HG02571 (cell line): ENCODE data around the gene NEUROD6.

Experiments used
- ATAC-seq: cut with Tn5 transposase; IDR thresholded peaks from one replicate; pipeline ENCODE4 v1.9.1; 2021; ENCODE audit warnings: mild to moderate bottlenecking, moderate library complexity; ENCODE audit not compliant: unreplicated experiment

The NEUROD6 gene

DNA sequence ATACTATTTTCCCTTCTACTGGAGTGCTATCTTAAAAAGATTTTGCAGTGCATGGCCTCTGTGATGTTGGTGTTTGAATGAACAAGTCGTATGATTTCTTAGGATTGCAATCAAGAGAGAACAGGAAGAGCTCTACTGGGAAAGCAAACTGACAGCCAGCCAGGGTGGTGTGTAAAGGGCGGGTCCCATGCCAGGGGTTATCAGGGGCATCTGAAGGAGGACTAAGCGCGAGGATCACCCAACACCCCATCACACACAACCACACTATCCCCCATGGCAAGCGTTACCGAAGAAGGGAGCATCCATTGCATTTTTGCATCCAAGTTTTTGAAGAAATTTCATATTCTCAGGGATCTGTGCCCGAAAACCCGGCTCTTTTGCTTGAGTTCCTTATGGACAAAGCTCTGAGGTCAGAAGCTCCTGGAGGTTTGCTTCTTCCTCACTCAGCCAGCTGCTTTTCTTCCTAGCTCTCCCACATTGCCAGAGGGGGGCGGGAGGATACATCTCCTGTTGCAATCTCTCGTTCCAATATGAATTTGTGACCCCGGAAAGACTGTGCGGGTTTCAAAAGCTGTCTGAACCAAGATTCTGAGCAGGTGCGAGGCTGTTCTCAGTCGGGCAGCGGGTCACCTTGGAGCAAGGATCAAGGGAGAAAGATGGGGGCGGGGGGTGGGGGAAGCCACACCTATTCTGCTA, 5.2 kb downstream of the NEUROD6 start:
- no peak for ATAC-seq

DNA sequence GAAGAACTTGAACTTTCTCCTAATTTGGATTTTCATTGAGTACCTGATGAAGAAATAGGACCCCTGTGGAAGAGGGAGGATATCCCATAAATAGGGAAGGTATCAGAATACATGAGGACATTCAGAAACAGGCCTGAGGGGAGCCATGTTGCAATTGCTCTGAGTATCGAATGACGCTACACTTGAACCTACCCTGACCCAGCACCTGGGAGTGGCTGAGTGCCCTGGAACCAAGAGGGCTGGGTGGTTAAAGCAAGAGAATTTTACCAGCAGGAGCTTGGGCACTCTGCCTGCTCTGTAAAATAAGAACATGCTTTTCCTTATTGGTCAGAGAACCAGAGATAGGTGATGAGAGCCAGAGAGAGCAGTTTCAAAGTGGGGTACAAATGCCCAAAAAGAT, 7.2 kb downstream of the NEUROD6 start:
- ATAC-seq, result no peak

DNA sequence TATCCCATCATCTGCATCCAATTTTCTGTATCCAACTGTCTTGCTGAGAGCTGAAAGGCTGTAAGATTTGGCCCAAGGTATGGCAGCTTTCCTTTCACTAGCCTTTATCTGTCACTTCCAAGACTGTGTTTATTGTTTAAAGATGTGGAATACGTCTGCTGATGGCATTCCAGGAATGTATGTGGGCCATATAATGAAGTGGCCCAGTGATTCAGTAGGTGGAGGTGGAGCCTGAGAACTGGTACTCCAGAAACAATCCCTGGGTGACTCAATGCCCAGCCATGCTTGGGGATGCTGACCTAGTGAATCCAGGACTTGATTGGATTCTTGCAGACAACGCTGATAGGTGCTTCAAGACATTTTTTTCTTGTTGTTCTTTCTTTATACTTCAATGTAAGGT, 13.5 kb downstream of the NEUROD6 start:
- no peak for ATAC-seq

DNA sequence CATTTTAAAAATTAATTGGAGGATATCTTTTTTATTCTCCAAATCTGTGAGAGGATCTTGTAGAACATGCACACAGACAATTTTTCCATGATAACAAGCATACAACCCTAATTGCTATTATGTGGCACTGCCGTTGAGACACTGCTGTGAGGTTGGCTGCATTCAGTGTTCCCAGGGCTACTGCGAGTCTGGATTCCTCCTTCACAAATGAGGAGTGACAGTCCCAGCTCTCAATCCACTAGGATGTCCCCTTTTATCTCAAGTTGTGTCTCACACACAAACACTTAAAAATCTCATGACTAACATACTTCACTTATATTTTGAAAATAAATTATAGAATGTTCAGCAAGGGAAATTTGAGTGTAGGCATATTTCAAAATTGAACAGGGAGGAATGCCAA, 14.1 kb downstream of the NEUROD6 start:
- ATAC-seq, result no peak

DNA sequence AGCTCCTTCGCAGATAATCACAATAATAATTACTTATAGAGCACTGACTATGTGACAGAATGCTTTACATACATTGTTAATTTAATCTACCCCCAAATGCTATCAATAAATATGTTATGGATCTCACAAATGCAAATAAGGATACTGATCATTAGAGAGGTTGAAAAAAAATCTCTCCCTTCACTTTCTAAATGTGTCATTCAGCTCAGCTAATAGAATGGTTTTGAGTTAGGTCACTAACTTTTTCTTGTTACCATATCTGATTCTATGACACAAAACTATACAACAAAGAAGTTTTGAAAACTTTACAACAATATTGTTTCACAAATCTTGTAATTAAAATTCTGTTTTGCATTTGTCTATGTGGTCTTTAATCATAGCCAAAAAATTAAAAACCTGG, 17.4 kb downstream of the NEUROD6 start:
- no peak for ATAC-seq

GRCh38 chr7:31320675-31321074, 19.9 kb downstream of the NEUROD6 start:
- ATAC-seq, result no peak

DNA sequence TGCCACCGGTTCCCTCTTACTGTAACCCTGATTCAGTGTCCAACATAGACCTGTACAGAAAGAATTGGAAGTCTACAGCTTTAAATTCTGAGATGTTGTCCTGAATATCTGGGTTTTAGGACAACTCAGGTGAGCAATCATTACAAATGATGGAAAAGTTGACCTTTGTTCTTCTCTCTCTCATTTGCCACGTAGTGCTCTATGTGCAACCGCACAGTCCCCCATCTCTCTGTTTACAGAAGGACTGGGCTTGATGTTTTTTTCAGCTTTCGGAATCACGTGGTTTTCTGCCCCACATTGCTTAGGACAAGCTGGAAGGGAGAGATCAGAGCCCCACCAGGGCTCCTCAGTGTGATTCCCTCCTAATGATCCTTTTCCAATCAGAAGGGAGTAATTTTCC, 22.2 kb downstream of the NEUROD6 start:
- ATAC-seq, result no peak

- ATAC-seq, result no peak
Measured at GRCh38 chr7:31316876-31317275, 23.6 kb downstream of the NEUROD6 start.

DNA sequence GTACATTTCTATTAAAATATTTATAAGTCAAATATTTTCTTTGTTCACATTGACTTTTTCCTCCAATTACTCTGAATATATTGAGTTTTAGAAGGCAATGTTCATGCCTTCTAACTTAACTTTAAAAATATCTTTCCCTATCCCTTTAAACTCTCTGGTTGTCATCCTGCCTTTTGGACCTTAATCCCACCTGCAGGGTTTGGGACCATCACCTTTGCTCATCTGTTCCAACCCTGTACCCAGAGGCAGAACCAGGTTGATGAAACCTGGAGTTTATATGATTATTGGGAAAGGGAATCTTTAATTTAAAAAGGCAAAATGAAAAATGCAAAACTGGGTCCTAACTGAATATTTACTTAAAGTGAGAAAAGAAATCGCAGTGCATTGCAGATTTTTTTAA, 24.8 kb downstream of the NEUROD6 start:
- no peak for ATAC-seq

- ATAC-seq, result no peak
Measured at GRCh38 chr7:31314781-31315180, 25.7 kb downstream of the NEUROD6 start.

GRCh38 chr7:31312889-31313288, 27.6 kb downstream of the NEUROD6 start:
- ATAC-seq, result no peak

DNA sequence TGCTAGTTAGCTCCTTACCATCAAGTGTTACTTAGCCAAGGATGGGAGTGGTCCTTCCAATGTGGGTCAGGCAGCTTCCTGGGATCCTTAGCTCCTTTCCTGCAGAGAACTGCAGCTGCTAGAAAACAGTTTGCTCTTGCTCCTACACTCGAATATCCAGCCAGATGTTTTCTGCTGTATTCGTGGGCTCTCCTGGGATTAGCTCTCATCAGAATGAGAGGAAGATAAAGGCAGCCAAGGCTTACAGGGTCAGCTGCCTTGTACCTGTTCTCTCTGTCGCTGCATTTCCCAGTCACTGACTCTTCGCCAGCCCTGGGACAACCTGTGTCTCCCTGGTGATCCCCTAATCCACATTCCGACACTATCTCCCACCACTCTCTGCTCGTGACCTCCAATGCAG, 29.0 kb downstream of the NEUROD6 start:
- ATAC-seq, result no peak

DNA sequence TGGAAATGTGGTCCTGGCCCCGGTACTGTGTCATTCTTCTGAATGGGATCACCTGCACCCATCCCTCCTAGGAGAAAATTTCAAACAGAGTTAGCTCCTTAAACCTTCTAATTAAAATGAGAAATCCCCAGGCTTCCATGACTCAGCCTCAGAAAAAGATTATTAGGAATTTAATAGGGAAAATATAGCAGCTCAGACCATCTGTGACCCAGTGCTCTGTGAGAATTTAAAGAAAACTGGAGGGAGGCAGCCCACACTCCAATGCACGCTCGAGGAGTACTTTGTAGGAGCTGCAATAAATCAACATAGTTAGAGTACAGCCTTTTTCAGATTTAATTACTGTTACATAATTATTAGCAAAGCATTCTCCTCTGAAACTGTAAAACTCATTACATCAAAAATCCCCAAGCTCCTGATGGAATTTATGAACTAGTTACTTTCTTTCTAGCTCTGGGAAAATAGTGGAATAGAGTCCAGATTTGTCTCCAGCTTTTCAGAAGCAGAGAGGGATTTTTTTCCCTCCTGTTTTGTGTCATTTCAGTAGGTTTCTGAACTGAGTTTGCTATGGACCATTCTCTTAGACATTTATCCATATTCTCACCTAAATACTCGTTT, 30.1 kb downstream of the NEUROD6 start:
- no peak for ATAC-seq

GRCh38 chr7:31309407-31309806, 31.1 kb downstream of the NEUROD6 start:
- no peak for ATAC-seq

DNA sequence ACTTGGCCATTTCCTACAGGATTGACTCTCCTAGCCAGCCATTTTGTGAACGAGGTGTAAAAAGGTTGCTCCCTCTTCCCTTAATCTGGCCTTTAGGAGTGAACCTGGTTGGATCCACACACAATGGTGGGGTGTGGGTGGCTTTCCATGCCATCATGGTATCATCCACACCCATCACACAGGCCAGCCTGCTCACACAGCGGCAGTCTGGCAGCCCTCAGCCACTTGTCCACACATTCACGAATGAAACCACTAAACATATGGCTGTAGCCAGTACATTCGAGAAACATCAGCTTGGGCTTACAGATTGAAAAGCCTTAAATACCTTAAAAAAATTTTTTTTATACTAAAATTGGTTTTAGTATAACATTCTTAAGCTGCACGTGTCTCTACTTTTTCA, 31.9 kb downstream of the NEUROD6 start:
- ATAC-seq, result no peak

GRCh38 chr7:31307972-31308371, 32.6 kb downstream of the NEUROD6 start:
- ATAC-seq, result no peak

DNA sequence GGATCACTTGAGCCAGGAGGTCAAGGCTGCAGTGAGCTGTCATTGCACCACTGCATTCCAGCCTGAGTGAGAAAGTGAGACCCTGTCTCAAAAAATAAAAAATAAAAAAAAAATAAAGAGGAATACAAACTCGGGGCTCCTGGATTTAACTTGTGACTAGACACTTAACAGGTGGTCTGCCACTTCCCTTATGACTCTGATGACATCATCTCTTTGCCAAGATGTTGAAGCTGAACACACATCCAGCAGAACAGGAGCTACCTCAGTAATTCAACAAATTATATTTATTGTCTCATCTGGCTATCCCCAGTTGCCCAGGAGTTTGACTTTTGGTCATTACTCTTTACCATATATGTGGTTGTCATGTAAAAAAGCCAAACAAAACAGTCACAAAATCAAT, 35.3 kb downstream of the NEUROD6 start:
- ATAC-seq, result no peak

DNA sequence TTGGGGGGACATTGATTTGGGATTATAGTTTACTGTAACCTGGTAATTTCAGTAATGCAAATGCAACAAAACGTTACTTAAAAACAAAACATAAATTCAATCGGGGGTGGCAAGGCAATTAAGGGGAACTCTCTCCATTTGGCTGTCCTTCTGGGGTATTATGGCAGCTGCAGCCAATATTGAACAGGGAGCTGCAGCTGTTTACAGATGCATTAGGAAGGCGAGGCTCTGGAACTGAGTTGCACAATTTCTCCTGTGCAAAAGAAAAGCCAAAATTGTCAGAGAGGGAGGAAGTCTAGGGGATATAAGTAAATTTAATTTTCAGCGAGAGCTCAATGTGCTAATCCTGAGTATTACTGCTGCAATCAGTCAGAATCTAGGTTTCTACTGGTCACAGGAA, 36.1 kb downstream of the NEUROD6 start:
- ATAC-seq, result no peak

DNA sequence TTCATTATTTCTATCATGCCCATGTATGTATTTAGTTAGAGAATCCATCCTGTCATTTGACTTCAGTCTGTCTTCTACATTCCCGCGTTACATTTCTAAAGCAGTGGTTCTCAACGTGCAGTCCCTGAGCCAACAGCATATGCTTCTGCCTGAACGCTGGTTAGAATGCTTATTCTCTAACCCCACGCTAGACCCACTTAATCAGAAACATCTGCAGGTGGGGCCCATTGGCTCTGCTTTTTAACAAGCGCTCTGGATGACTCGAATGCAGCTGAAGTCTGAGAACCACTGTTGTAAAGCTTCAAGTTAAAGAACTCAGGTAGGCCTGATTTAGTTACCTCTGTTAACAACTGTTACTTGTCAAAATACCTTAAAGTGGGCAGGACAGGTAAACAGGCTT, 38.2 kb downstream of the NEUROD6 start:
- no peak for ATAC-seq

- ATAC-seq, result no peak
Measured at GRCh38 chr7:31299336-31299735, 41.2 kb downstream of the NEUROD6 start.

DNA sequence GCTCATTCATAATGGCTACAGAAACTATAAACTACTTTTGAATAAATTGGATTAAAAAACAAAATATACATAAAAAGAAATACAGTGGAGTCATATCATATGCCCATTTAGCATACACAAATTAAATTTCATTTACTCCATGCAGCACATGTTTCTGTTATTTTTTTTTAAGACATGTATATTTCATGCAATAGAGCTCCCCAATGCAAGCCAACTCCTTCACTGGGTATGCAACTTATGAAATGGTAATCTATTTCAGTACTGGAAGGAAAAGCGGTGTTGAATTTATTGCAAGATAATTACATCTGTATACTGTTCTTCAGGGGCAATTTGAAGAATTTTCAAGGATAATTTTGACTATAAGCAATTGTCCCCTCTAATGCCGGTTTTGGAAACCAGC, 49.9 kb downstream of the NEUROD6 start:
- ATAC-seq, result no peak
